RWPE2 (cell line): ENCODE data around the gene FAAP20.

Source experiments
- ATAC-seq: fragments of 200-7000 bp; cut with Tn5 transposase; 3 replicates; pipeline ENCODE4 v1.9.1; 2021; ENCODE audit warnings: low read depth
- DNase-seq: peaks from one replicate; pipeline ENCODE4 v3.0.0-alpha.2; 2020; ENCODE audit warnings: low spot score
- H3K27ac ChIP-seq: fragments of 450-650 bp; 2 replicates; pipeline ENCODE4 v1.5.1; 2017; ENCODE audit warnings: mild to moderate bottlenecking; ENCODE audit not compliant: poor library complexity, severe bottlenecking
- H3K27me3 ChIP-seq: fragments of 250-450 bp; sonication (Bioruptor Pico); 2 replicates; pipeline ENCODE4 v1.5.1; 2021; ENCODE audit warnings: mild to moderate bottlenecking, moderate library complexity; ENCODE audit not compliant: insufficient read depth, poor library complexity, severe bottlenecking
- H3K36me3 ChIP-seq: fragments of 250-450 bp; sonication (Bioruptor Pico); 2 replicates; pipeline ENCODE4 v1.5.1; 2020; ENCODE audit warnings: low read depth, mild to moderate bottlenecking, moderate library complexity
- H3K4me1 ChIP-seq: fragments of 250-450 bp; sonication (Bioruptor Pico); 2 replicates; pipeline ENCODE4 v1.5.1; 2021; ENCODE audit warnings: mild to moderate bottlenecking, moderate library complexity; ENCODE audit not compliant: insufficient read depth, poor library complexity, severe bottlenecking
- H3K4me3 ChIP-seq: fragments of 250-450 bp; sonication (Bioruptor Pico); 2 replicates; pipeline ENCODE4 v1.5.1; 2021; ENCODE audit warnings: mild to moderate bottlenecking, moderate library complexity; ENCODE audit not compliant: severe bottlenecking
- H3K9me3 ChIP-seq: fragments of 250-450 bp; sonication (Bioruptor Pico); 2 replicates; pipeline ENCODE4 v1.5.1; 2021; ENCODE audit warnings: mild to moderate bottlenecking, moderate library complexity; ENCODE audit not compliant: severe bottlenecking
- TF ChIP-seq, protein P1 (sequence below): fragments of 450-650 bp; IDR thresholded peaks from one replicate; pipeline ENCODE4 v1.5.1; 2017; ENCODE audit warnings: mild to moderate bottlenecking, moderate library complexity; ENCODE audit not compliant: poor library complexity, severe bottlenecking

The FAAP20 gene

DNA sequence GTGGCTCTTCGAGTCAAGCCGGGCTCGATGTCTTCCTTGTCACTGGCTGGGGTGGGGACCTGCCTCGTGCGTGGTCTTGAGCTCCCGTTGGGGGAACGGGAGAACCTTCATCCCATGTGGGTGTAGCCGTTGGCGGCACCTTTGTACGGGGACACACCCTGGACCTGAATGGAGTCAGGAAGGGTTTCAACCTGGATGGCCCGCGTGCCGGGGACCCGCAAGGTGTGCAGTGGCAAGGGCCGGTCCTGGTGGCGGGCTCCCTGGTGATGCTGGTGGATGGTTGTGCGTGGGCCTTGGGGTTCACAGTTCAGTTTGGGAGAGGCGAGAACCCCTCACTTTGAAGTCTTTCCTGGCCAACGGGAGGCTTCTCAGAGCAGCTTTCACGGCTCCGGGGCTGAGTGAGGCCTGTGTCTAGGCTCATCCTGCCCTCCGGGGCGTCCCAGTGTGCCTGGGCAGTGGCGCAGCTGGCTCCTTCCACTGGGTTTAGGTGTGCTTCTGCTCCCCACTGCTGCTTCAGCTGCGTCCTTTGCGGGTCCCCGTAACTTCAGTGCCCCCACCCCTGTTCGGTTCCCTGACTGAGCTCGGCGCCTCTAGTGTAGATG is 44.9 kb upstream of the FAAP20 start:
- Histone ChIP-seq H3K4me3 (no peak overlapping the region), H3K27me3 (no peaks in the 10 kb centered on the region), H3K36me3 (peaks cover 28% of the 10 kb centered on the region), H3K27ac (peak overlapping the region; percentile 3), H3K9me3 (no peaks in the 10 kb centered on the region), H3K4me1 (peaks cover 9% of the 10 kb centered on the region)
- no peak for DNase-seq
- no peak for ATAC-seq
- TF ChIP-seq, protein P1, sequence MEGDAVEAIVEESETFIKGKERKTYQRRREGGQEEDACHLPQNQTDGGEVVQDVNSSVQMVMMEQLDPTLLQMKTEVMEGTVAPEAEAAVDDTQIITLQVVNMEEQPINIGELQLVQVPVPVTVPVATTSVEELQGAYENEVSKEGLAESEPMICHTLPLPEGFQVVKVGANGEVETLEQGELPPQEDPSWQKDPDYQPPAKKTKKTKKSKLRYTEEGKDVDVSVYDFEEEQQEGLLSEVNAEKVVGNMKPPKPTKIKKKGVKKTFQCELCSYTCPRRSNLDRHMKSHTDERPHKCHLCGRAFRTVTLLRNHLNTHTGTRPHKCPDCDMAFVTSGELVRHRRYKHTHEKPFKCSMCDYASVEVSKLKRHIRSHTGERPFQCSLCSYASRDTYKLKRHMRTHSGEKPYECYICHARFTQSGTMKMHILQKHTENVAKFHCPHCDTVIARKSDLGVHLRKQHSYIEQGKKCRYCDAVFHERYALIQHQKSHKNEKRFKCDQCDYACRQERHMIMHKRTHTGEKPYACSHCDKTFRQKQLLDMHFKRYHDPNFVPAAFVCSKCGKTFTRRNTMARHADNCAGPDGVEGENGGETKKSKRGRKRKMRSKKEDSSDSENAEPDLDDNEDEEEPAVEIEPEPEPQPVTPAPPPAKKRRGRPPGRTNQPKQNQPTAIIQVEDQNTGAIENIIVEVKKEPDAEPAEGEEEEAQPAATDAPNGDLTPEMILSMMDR, result no peak

DNA sequence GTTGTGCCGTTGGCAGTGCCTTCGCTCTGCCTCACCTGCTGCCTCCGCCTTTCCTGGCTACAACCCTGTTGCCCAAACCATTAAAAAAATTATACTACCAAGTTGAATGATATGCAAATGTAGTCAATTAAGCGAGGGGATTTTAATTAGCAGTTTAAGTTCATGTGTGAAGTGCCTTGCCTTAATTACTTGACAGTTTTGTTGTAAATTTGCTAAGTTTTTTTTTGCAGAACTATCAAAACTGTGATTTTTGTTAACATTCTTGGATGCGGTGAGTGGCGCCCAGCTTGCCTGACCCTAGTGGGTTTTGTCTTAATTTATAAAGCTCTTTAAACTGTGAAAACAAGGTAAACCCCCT is 44.4 kb upstream of the FAAP20 start:
- no peak for DNase-seq
- H3K36me3 ChIP-seq, result peaks cover 28% of the 10 kb centered on the region
- no peak for ATAC-seq
- TF ChIP-seq, protein P1, result no peak
- no peaks in the 10 kb centered on the region for H3K27me3 ChIP-seq
- H3K4me1 ChIP-seq, result peaks cover 10% of the 10 kb centered on the region
- H3K4me3 ChIP-seq, result no peak overlapping the region
- H3K9me3 ChIP-seq, result no peaks in the 10 kb centered on the region
- no peak overlapping the region for H3K27ac ChIP-seq

DNA sequence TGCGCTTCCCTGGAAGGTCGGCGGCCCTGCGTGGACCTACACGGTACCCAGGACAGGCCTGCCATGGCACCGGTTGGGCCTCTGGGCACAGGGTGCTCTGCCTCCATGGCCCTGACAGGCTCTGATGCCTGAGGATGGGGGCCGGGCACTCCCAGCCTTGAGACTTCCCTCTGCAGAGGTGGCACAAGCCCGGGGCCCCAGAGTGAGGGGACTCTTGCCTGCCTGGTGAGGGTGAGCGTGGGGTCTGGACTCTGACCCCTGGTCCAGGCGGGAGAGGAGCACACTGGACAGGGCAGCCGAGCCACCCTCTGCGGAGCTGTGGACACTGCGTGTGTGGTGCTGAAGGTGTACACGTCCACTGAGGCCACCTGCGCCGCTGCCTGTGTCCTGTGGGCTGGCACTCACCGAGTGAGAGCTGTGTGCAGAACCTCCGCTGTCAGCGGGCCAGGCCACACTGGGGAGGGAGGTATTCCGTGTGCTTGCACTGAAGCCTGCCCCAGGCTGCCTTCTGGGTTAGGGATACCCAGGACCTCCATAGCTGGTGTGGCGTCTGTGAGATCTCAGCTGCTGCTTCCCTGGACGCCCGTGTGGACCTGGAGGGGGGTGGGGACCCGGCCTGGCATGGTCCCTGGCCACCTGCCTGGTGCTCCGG is 43.9 kb upstream of the FAAP20 start:
- no peak overlapping the region for H3K27ac ChIP-seq
- TF ChIP-seq, protein P1, result no peak
- peaks cover 13% of the 10 kb centered on the region for H3K4me1 ChIP-seq
- no peak for DNase-seq
- H3K9me3 ChIP-seq, result no peaks in the 10 kb centered on the region
- ATAC-seq, result no peak
- H3K27me3 ChIP-seq, result no peaks in the 10 kb centered on the region
- no peak overlapping the region for H3K4me3 ChIP-seq
- H3K36me3 ChIP-seq, result peaks cover 28% of the 10 kb centered on the region

DNA sequence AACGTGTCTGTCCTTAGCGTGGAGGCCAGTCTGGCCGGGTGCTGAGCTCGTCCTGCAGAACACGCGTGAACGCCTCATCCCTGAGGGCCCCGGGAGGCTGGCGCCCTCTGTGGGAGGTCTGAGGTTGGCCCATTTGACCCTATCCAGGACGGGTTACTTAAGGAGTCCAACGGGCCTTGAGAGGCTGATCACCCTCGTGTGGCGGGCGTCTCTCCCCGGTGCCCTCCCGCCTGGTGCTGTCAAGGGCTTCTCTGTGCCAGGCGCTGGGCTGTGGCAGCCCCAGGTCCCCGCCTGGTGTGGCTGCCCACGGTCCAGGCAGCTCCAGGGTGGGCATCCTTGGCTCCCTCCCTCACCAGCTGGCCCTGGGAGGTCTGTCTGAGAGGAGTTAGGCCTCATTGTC is 43.2 kb upstream of the FAAP20 start:
- Histone ChIP-seq H3K27ac (no peak overlapping the region), H3K9me3 (no peaks in the 10 kb centered on the region), H3K36me3 (peaks cover 27% of the 10 kb centered on the region), H3K27me3 (no peaks in the 10 kb centered on the region), H3K4me3 (no peak overlapping the region), H3K4me1 (peaks cover 18% of the 10 kb centered on the region)
- TF ChIP-seq, protein P1, result no peak
- DNase-seq (no peak), ATAC-seq (no peak)
